HEK293T (cell line): ENCODE data around the gene GMEB1.

ENCODE experiments used
- ELF4 ChIP-seq: fragments of 450-650 bp; IDR thresholded peaks from 2 replicates; pipeline ENCODE4 v1.6.1; 2017; ENCODE audit warnings: antibody characterized with exemption
- FOXA1 ChIP-seq: fragments of 450-650 bp; IDR thresholded peaks from 2 replicates; pipeline ENCODE4 v1.6.1; 2016; ENCODE audit warnings: mild to moderate bottlenecking
- FOXK2 ChIP-seq: fragments of 450-650 bp; IDR thresholded peaks from 2 replicates; pipeline ENCODE4 v1.6.1; 2016; ENCODE audit warnings: mild to moderate bottlenecking
- FOXM1 ChIP-seq: fragments of 450-650 bp; IDR thresholded peaks from 2 replicates; pipeline ENCODE4 v1.6.1; 2017; ENCODE audit warnings: mild to moderate bottlenecking, borderline replicate concordance
- HDGF ChIP-seq: fragments of 450-650 bp; IDR thresholded peaks from 2 replicates; pipeline ENCODE4 v1.6.1; 2017; ENCODE audit warnings: antibody characterized with exemption, borderline replicate concordance
- NFRKB ChIP-seq: fragments of 450-650 bp; IDR thresholded peaks from 2 replicates; pipeline ENCODE4 v1.6.1; 2016; ENCODE audit warnings: mild to moderate bottlenecking, moderate library complexity
- TARDBP ChIP-seq: fragments of 450-650 bp; IDR thresholded peaks from 2 replicates; pipeline ENCODE4 v1.6.1; 2016
- TF ChIP-seq, protein P1 (sequence below): fragments of 450-650 bp; IDR thresholded peaks from 2 replicates; pipeline ENCODE4 v1.6.1; 2016

DNA sequence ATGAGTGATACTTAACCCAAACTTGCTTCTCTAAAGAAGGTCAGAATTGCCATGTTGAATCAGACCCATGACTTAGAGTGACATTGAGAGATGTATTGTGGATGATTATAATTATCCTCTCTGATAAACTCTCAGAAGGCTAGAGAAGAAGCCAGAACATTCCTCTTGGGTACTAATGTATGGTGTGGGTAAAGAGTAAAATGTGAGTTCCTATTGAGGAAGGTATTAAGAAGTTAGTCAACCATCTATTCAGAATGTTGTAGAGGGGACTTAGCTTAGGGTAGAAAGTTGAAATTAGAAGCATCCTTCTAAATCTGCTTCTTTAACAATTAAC is 7.3 kb downstream of the GMEB1 start:
- TF ChIP-seq, protein P1, sequence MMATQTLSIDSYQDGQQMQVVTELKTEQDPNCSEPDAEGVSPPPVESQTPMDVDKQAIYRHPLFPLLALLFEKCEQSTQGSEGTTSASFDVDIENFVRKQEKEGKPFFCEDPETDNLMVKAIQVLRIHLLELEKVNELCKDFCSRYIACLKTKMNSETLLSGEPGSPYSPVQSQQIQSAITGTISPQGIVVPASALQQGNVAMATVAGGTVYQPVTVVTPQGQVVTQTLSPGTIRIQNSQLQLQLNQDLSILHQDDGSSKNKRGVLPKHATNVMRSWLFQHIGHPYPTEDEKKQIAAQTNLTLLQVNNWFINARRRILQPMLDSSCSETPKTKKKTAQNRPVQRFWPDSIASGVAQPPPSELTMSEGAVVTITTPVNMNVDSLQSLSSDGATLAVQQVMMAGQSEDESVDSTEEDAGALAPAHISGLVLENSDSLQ = peak; percentile 60
- TF ChIP-seq FOXA1 (no peak), HDGF (no peak), NFRKB (no peak), ELF4 (no peak), TARDBP (no peak), FOXK2 (no peak), FOXM1 (no peak)
